Testis (tissue), 3 donors: ENCODE results near the gene CCT8. TPM values are rescaled to one million over a fixed set of nuclear protein-coding genes. Genes with fewer than 3 reads are reported as not detected.

ENCODE experiments used
- DNase-seq: peaks from one replicate; pipeline ENCODE4 v3.0.0-alpha.2; 2019
- H3K27ac ChIP-seq, 2 donors: fragments of 200-600 bp; sonication (generic); one replicate each; pipeline ENCODE4 v1.5.1; 2019
- H3K27me3 ChIP-seq: fragments of 200-600 bp; sonication (generic); one replicate; pipeline ENCODE4 v1.5.1; 2019
- H3K36me3 ChIP-seq: fragments of 200-600 bp; sonication (generic); one replicate; pipeline ENCODE4 v1.5.1; 2017; ENCODE audit warnings: low read depth; ENCODE audit errors: missing control alignments
- H3K4me1 ChIP-seq: fragments of 200-600 bp; sonication (generic); one replicate; pipeline ENCODE4 v1.5.1; 2019
- H3K4me3 ChIP-seq, 2 donors: fragments of 200-600 bp; sonication (generic); one replicate each; pipeline ENCODE4 v1.5.1; 2017 to 2019
- H3K9me3 ChIP-seq: fragments of 200-600 bp; sonication (generic); one replicate; pipeline ENCODE4 v1.5.1; 2017
- CTCF ChIP-seq, 3 experiments: fragments of 450-650 bp in 2 of 3; fragments of 200-600 bp in 1 of 3; sonication (generic) in 1 of 3; IDR thresholded peaks; one replicate each; pipeline ENCODE4 v1.5.1; 2016 to 2019; ENCODE audit warnings: antibody characterized with exemption in 3 of 3, mild to moderate bottlenecking in 2 of 3, moderate library complexity in 1 of 3
- POLR2A ChIP-seq: fragments of 450-650 bp; IDR thresholded peaks from one replicate; pipeline ENCODE4 v1.6.1; 2017; ENCODE audit warnings: antibody characterized with exemption, mild to moderate bottlenecking, moderate library complexity
- WGBS, 2 donors: methylation state at CpG; one replicate each; pipeline ENCODE4 v1.1.5; 2018; 5-methylcytosine and 5-hydroxymethylcytosine counted together
- intact Hi-C: fragments of 100-400 bp; cut with DNase I; formaldehyde crosslinking; loops from one replicate; pipeline ENCODE4 v1.15.1; 2023; ENCODE audit warnings: low total_unique reads
- polyA plus RNA-seq: library from polyadenylated mRNA; stranded (reverse); fragments of 350-450 nt; fragmentation: Illumina TruSeq; extraction: RNeasy Lipid Tissue Mini Kit (QIAGEN cat#74804); gene quantifications from one replicate; pipeline ENCODE4 v1.2.3, GENCODE V29; 2014; ENCODE audit warnings: low read depth, low replicate concordance; ENCODE audit not compliant: insufficient read depth
- total RNA-seq, 2 donors: library from RNA; depleted of rRNA; stranded (reverse); fragments of >200 nt; gene quantifications; one replicate each; pipeline ENCODE4 v1.2.3, GENCODE V29; 2016

Gene CCT8
- total and polyA plus RNA-seq, 3 donors from 2014 or later = 106 to 121 (median 116) TPM

GRCh38 chr21:29084372-29084771 lies 10.9 kb upstream of the CCT8 start:
- H3K9me3 ChIP-seq = no peaks in the 10 kb centered on the region
- no peak overlapping the region for H3K27ac ChIP-seq
- no peak overlapping the region for H3K4me3 ChIP-seq
- intact Hi-C loops = no loop called here
- H3K4me1 ChIP-seq = peaks cover 12% of the 10 kb centered on the region
- no peak for DNase-seq
- H3K27me3 ChIP-seq = no peaks in the 10 kb centered on the region
- H3K36me3 ChIP-seq = no peaks in the 10 kb centered on the region
- 54 to 61% methylated on average over 2 of the region's 2 CpGs for WGBS, 2 donors
- TF ChIP-seq CTCF (IDR thresholded peaks at IDR 0.05) = no peak
- TF ChIP-seq POLR2A = no peak

GRCh38 chr21:29083306-29083705 lies 9.9 kb upstream of the CCT8 start:
- Histone ChIP-seq H3K4me1 (peaks cover 20% of the 10 kb centered on the region), H3K9me3 (no peaks in the 10 kb centered on the region), H3K27me3 (no peaks in the 10 kb centered on the region), H3K4me3 (no peak overlapping the region), H3K36me3 (no peaks in the 10 kb centered on the region), H3K27ac (no peak overlapping the region)
- DNase-seq = no peak
- 70 to 76% methylated on average over 3 of the region's 3 CpGs for WGBS, 2 donors
- intact Hi-C loops = no loop called here
- no peak for TF ChIP-seq POLR2A
- no peak for TF ChIP-seq CTCF (IDR thresholded peaks at IDR 0.05)

- H3K4me3 ChIP-seq = no peak overlapping the region
- H3K27me3 ChIP-seq = no peaks in the 10 kb centered on the region
- no peak for DNase-seq
- no peaks in the 10 kb centered on the region for H3K9me3 ChIP-seq
- no peak overlapping the region for H3K27ac ChIP-seq
- no peak for TF ChIP-seq CTCF (IDR thresholded peaks at IDR 0.05)
- TF ChIP-seq POLR2A = no peak
- H3K36me3 ChIP-seq = no peaks in the 10 kb centered on the region
- intact Hi-C loops = no loop called here
- 71% methylated on average over 3 of the region's 3 CpGs for WGBS, 2 donors
- H3K4me1 ChIP-seq = peaks cover 26% of the 10 kb centered on the region
Observed at GRCh38 chr21:29082046-29082815, 8.8 kb upstream of the CCT8 start.

GRCh38 chr21:29080454-29080941 lies 7.0 kb upstream of the CCT8 start:
- 35 to 49% methylated on average over 6 of the region's 6 CpGs for WGBS, 2 donors
- no peaks in the 10 kb centered on the region for H3K9me3 ChIP-seq
- H3K36me3 ChIP-seq = no peaks in the 10 kb centered on the region
- no peaks in the 10 kb centered on the region for H3K27me3 ChIP-seq
- H3K27ac ChIP-seq = peak overlapping the region; percentile 49 to 94
- intact Hi-C loops = no loop called here
- DNase-seq = peak; percentile 19
- H3K4me1 ChIP-seq = peaks cover 26% of the 10 kb centered on the region
- TF ChIP-seq CTCF (IDR thresholded peaks at IDR 0.05) (no peak), POLR2A (no peak)
- H3K4me3 ChIP-seq = no peak overlapping the region
